NCI-H2081 (cell line): Measurements from ENCODE around the gene SMCO4.
A peak's percentile ranks its signal among the peaks of the same experiment; 100 is the strongest.
"Not testable (repeated sequence)": the region's sequence is repeated elsewhere in the genome, so short reads cannot be mapped to it uniquely, and the experiment has no call there.

Experiments
- DNase-seq, 2 experiments: peaks; one replicate each; lab custom pipeline; 2025; lab: John Stamatoyannopoulos, UW

SMCO4 gene

GRCh38 chr11:93560199-93560932 lies 17.2 kb upstream of the SMCO4 start:
- DNase-seq: no peak

- DNase-seq: no peak
Measured at GRCh38 chr11:93559681-93560080, 16.5 kb upstream of the SMCO4 start.

- DNase-seq: no peak
Measured at GRCh38 chr11:93552874-93553273, 9.7 kb upstream of the SMCO4 start.

GRCh38 chr11:93549976-93550375 lies 6.8 kb upstream of the SMCO4 start:
- DNase-seq: no peak

- no peak for DNase-seq
Measured at GRCh38 chr11:93548679-93549319, 5.6 kb upstream of the SMCO4 start.

GRCh38 chr11:93547773-93548172 lies 4.6 kb upstream of the SMCO4 start:
- no peak for DNase-seq

- no peak for DNase-seq
Measured at GRCh38 chr11:93547028-93547427, 3.8 kb upstream of the SMCO4 start.

- DNase-seq: no peak
Measured at GRCh38 chr11:93545566-93545965, 2.4 kb upstream of the SMCO4 start.

GRCh38 chr11:93542811-93543229 lies 371 bp downstream of the SMCO4 start:
- peak in 1 of 2 experiments; percentile 49 for DNase-seq

- DNase-seq: peak; percentile 48 to 71
Measured at GRCh38 chr11:93541884-93542810, 1.0 kb downstream of the SMCO4 start.

GRCh38 chr11:93540896-93541553 lies 2.2 kb downstream of the SMCO4 start:
- no peak for DNase-seq

- no peak for DNase-seq
Measured at GRCh38 chr11:93540337-93540736, 2.9 kb downstream of the SMCO4 start.

- no peak for DNase-seq
Measured at GRCh38 chr11:93537767-93538261, 5.4 kb downstream of the SMCO4 start.

GRCh38 chr11:93537049-93537448 lies 6.1 kb downstream of the SMCO4 start:
- peak in 1 of 2 experiments; percentile 27 for DNase-seq

- DNase-seq: no peak
Measured at GRCh38 chr11:93536101-93536861, 6.9 kb downstream of the SMCO4 start.

GRCh38 chr11:93535578-93535977 lies 7.6 kb downstream of the SMCO4 start:
- not testable (repeated sequence) for DNase-seq

GRCh38 chr11:93532806-93533205 lies 10.4 kb downstream of the SMCO4 start:
- no peak for DNase-seq

- DNase-seq: no peak
Measured at GRCh38 chr11:93532281-93532789, 10.9 kb downstream of the SMCO4 start.

GRCh38 chr11:93530468-93530826 lies 12.7 kb downstream of the SMCO4 start:
- no peak for DNase-seq

GRCh38 chr11:93529707-93530467 lies 13.3 kb downstream of the SMCO4 start:
- DNase-seq: no peak
